H1 (cell line): ENCODE results near the gene C19orf67. TPM values are rescaled to one million over a fixed set of nuclear protein-coding genes. Genes with fewer than 3 reads are reported as not detected.

Experiments
- EZH2 ChIP-seq: fragments of 200-600 bp; sonication (generic); IDR thresholded peaks from 2 replicates; pipeline ENCODE4 v1.7.1; 2012; ENCODE audit warnings: low read depth, mild to moderate bottlenecking, moderate library complexity, low read length, inconsistent platforms; ENCODE audit not compliant: severe bottlenecking
- JUND ChIP-seq: IDR thresholded peaks from 2 replicates; pipeline ENCODE4 v1.6.1; 2011; ENCODE audit warnings: mild to moderate bottlenecking, improper control_type of control experiment, low read length
- NRF1 ChIP-seq: IDR thresholded peaks from 2 replicates; pipeline ENCODE4 v1.6.1; 2011; ENCODE audit warnings: mild to moderate bottlenecking, low read depth, low read length, improper control_type of control experiment
- SAP30 ChIP-seq: fragments of 300-600 bp; sonication (generic); IDR thresholded peaks from 2 replicates; pipeline ENCODE4 v1.7.1; 2012; ENCODE audit warnings: low read length, moderate library complexity, mild to moderate bottlenecking, inconsistent platforms; ENCODE audit not compliant: insufficient read depth, insufficient replicate concordance
- YY1 ChIP-seq: IDR thresholded peaks from 2 replicates; pipeline ENCODE4 v1.6.1; 2011; ENCODE audit warnings: low read depth, mild to moderate bottlenecking, low read length
- polyA plus RNA-seq, 7 experiments: library from polyadenylated mRNA; depleted of rRNA in 3 of 7; stranded (reverse) in 5 of 7; unstranded in 2 of 7; fragments of >200 nt in 5 of 7; fragments of 200-250 nt in 2 of 7; gene quantifications; 1 replicate in 5 of 7; 2 replicates in 1 of 7; 4 replicates in 1 of 7; pipeline versions ENCODE4 v1.2.1 to v1.2.3, GENCODE V29; 2011 to 2013; ENCODE audit warnings: missing spikeins in 2 of 7, mixed read lengths in 2 of 7
- total RNA-seq: library from RNA; stranded (reverse); fragmentation: NEBNext Ultra II Directional; extraction: Animal tissue kit (Norgen Biotek cat#: 25700); gene quantifications from 2 replicates; pipeline ENCODE4 v1.2.1, GENCODE V29; 2021
- TF ChIP-seq, protein P1 (sequence below): fragments of 300-600 bp; sonication (generic); IDR thresholded peaks from 2 replicates; pipeline ENCODE4 v1.7.1; 2012; ENCODE audit warnings: low read length, moderate library complexity, mild to moderate bottlenecking, inconsistent platforms; ENCODE audit not compliant: insufficient replicate concordance

C19orf67 gene
- total and polyA plus RNA-seq, 2 of the 8 experiments (the other 6 are each of a cell fraction or from before 2014, with no cell fraction given): 0.12 TPM; not detected in 1

GRCh38 chr19:14062558-14062855 lies 23.1 kb downstream of the C19orf67 start (continued):
- TF ChIP-seq, protein P1, sequence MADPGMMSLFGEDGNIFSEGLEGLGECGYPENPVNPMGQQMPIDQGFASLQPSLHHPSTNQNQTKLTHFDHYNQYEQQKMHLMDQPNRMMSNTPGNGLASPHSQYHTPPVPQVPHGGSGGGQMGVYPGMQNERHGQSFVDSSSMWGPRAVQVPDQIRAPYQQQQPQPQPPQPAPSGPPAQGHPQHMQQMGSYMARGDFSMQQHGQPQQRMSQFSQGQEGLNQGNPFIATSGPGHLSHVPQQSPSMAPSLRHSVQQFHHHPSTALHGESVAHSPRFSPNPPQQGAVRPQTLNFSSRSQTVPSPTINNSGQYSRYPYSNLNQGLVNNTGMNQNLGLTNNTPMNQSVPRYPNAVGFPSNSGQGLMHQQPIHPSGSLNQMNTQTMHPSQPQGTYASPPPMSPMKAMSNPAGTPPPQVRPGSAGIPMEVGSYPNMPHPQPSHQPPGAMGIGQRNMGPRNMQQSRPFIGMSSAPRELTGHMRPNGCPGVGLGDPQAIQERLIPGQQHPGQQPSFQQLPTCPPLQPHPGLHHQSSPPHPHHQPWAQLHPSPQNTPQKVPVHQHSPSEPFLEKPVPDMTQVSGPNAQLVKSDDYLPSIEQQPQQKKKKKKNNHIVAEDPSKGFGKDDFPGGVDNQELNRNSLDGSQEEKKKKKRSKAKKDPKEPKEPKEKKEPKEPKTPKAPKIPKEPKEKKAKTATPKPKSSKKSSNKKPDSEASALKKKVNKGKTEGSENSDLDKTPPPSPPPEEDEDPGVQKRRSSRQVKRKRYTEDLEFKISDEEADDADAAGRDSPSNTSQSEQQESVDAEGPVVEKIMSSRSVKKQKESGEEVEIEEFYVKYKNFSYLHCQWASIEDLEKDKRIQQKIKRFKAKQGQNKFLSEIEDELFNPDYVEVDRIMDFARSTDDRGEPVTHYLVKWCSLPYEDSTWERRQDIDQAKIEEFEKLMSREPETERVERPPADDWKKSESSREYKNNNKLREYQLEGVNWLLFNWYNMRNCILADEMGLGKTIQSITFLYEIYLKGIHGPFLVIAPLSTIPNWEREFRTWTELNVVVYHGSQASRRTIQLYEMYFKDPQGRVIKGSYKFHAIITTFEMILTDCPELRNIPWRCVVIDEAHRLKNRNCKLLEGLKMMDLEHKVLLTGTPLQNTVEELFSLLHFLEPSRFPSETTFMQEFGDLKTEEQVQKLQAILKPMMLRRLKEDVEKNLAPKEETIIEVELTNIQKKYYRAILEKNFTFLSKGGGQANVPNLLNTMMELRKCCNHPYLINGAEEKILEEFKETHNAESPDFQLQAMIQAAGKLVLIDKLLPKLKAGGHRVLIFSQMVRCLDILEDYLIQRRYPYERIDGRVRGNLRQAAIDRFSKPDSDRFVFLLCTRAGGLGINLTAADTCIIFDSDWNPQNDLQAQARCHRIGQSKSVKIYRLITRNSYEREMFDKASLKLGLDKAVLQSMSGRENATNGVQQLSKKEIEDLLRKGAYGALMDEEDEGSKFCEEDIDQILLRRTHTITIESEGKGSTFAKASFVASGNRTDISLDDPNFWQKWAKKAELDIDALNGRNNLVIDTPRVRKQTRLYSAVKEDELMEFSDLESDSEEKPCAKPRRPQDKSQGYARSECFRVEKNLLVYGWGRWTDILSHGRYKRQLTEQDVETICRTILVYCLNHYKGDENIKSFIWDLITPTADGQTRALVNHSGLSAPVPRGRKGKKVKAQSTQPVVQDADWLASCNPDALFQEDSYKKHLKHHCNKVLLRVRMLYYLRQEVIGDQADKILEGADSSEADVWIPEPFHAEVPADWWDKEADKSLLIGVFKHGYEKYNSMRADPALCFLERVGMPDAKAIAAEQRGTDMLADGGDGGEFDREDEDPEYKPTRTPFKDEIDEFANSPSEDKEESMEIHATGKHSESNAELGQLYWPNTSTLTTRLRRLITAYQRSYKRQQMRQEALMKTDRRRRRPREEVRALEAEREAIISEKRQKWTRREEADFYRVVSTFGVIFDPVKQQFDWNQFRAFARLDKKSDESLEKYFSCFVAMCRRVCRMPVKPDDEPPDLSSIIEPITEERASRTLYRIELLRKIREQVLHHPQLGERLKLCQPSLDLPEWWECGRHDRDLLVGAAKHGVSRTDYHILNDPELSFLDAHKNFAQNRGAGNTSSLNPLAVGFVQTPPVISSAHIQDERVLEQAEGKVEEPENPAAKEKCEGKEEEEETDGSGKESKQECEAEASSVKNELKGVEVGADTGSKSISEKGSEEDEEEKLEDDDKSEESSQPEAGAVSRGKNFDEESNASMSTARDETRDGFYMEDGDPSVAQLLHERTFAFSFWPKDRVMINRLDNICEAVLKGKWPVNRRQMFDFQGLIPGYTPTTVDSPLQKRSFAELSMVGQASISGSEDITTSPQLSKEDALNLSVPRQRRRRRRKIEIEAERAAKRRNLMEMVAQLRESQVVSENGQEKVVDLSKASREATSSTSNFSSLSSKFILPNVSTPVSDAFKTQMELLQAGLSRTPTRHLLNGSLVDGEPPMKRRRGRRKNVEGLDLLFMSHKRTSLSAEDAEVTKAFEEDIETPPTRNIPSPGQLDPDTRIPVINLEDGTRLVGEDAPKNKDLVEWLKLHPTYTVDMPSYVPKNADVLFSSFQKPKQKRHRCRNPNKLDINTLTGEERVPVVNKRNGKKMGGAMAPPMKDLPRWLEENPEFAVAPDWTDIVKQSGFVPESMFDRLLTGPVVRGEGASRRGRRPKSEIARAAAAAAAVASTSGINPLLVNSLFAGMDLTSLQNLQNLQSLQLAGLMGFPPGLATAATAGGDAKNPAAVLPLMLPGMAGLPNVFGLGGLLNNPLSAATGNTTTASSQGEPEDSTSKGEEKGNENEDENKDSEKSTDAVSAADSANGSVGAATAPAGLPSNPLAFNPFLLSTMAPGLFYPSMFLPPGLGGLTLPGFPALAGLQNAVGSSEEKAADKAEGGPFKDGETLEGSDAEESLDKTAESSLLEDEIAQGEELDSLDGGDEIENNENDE: no peak
- TF ChIP-seq JUND (no peak), EZH2 (no peak), SAP30 (no peak), YY1 (no peak), NRF1 (no peak)
